ENCODE data around the gene SUSD6.

- no peak for TF ChIP-seq CTCF (IDR thresholded peaks at IDR 0.05)
- TF ChIP-seq REST (IDR thresholded peaks at IDR 0.05; ENCODE audit: low read depth, low read length) = no peak
- no peak for TF ChIP-seq MEF2A (IDR thresholded peaks at IDR 0.05; ENCODE audit: borderline replicate concordance, low read depth)
- TF ChIP-seq JUND (IDR thresholded peaks at IDR 0.05) = no peak
Measured at GRCh38 chr14:69760810-69761209, 149.4 kb downstream of the SUSD6 start.
